Neural cell (in vitro differentiated cells): Measurements from ENCODE around the gene TNFRSF17.
"Not testable (repeated sequence)": the region's sequence is repeated elsewhere in the genome, so short reads cannot be mapped to it uniquely, and the experiment has no call there.

Experiments
- EP300 ChIP-seq: fragments of 450-650 bp; conservative IDR thresholded peaks from 2 replicates; pipeline ENCODE4 v1.6.1; 2014; ENCODE audit warnings: antibody characterized with exemption, mild to moderate bottlenecking, moderate library complexity; ENCODE audit not compliant: poor library complexity, severe bottlenecking
- EZH2 ChIP-seq: fragments of 200-600, 300-800 bp; shearing (Covaris generic), sonication (generic); IDR thresholded peaks from 2 replicates; pipeline ENCODE4 v1.6.1; 2014; ENCODE audit warnings: antibody characterized with exemption, low read length, borderline replicate concordance, mild to moderate bottlenecking; ENCODE audit not compliant: insufficient read depth, poor library complexity, severe bottlenecking
- POLR2AphosphoS5 ChIP-seq: IDR thresholded peaks from 2 replicates; pipeline ENCODE4 v1.6.1; 2012
- RAD21 ChIP-seq: fragments of 450-650 bp; conservative IDR thresholded peaks from 2 replicates; pipeline ENCODE4 v1.6.1; 2014; ENCODE audit warnings: antibody characterized with exemption, mild to moderate bottlenecking, moderate library complexity
- TAF1 ChIP-seq: IDR thresholded peaks from 2 replicates; pipeline ENCODE4 v1.6.1; 2012; ENCODE audit warnings: low read depth
- TF ChIP-seq, protein P1 (sequence below): fragments of 450-650 bp; IDR thresholded peaks from 2 replicates; pipeline ENCODE4 v1.5.1; 2014; ENCODE audit warnings: antibody characterized with exemption, mild to moderate bottlenecking, moderate library complexity; ENCODE audit not compliant: poor library complexity, severe bottlenecking
- TF ChIP-seq, protein P2 (sequence below): IDR thresholded peaks from 2 replicates; pipeline ENCODE4 v1.6.1; 2012; ENCODE audit warnings: borderline replicate concordance

DNA sequence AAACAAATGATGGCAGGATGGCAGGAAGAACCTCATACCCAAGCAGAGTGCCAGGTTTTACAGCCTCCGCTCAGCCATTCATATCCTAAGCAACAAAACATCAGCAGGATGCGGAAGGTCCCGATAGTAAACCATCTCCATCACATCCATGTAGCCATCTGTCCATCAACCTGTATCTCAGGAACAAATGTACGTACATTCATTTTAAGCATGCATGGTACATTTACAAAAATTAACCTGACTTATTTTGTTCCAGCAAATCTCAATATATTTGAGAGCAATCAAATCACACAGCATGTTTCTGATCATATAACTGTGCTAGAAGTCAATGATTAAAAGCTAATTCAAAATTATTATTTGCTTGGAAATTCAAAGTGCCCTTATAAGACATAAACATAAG, 23.1 kb upstream of the TNFRSF17 start, which contains the start of gene NPIPB2:
- TF ChIP-seq, protein P1, sequence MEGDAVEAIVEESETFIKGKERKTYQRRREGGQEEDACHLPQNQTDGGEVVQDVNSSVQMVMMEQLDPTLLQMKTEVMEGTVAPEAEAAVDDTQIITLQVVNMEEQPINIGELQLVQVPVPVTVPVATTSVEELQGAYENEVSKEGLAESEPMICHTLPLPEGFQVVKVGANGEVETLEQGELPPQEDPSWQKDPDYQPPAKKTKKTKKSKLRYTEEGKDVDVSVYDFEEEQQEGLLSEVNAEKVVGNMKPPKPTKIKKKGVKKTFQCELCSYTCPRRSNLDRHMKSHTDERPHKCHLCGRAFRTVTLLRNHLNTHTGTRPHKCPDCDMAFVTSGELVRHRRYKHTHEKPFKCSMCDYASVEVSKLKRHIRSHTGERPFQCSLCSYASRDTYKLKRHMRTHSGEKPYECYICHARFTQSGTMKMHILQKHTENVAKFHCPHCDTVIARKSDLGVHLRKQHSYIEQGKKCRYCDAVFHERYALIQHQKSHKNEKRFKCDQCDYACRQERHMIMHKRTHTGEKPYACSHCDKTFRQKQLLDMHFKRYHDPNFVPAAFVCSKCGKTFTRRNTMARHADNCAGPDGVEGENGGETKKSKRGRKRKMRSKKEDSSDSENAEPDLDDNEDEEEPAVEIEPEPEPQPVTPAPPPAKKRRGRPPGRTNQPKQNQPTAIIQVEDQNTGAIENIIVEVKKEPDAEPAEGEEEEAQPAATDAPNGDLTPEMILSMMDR = not testable (repeated sequence)
- TF ChIP-seq RAD21, POLR2AphosphoS5, TAF1, EZH2, EP300: not testable (repeated sequence)
- TF ChIP-seq, protein P2, sequence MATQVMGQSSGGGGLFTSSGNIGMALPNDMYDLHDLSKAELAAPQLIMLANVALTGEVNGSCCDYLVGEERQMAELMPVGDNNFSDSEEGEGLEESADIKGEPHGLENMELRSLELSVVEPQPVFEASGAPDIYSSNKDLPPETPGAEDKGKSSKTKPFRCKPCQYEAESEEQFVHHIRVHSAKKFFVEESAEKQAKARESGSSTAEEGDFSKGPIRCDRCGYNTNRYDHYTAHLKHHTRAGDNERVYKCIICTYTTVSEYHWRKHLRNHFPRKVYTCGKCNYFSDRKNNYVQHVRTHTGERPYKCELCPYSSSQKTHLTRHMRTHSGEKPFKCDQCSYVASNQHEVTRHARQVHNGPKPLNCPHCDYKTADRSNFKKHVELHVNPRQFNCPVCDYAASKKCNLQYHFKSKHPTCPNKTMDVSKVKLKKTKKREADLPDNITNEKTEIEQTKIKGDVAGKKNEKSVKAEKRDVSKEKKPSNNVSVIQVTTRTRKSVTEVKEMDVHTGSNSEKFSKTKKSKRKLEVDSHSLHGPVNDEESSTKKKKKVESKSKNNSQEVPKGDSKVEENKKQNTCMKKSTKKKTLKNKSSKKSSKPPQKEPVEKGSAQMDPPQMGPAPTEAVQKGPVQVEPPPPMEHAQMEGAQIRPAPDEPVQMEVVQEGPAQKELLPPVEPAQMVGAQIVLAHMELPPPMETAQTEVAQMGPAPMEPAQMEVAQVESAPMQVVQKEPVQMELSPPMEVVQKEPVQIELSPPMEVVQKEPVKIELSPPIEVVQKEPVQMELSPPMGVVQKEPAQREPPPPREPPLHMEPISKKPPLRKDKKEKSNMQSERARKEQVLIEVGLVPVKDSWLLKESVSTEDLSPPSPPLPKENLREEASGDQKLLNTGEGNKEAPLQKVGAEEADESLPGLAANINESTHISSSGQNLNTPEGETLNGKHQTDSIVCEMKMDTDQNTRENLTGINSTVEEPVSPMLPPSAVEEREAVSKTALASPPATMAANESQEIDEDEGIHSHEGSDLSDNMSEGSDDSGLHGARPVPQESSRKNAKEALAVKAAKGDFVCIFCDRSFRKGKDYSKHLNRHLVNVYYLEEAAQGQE = not testable (repeated sequence)
